ENCODE data around the gene GPANK1. TPM values are rescaled to one million over a fixed set of nuclear protein-coding genes. Genes with fewer than 3 reads are reported as not detected.

GPANK1 gene
- total and polyA plus RNA-seq, 2 donors (not counting 1 experiment from before 2014, with no cell fraction given) = 13.1 to 15.0 TPM

DNA sequence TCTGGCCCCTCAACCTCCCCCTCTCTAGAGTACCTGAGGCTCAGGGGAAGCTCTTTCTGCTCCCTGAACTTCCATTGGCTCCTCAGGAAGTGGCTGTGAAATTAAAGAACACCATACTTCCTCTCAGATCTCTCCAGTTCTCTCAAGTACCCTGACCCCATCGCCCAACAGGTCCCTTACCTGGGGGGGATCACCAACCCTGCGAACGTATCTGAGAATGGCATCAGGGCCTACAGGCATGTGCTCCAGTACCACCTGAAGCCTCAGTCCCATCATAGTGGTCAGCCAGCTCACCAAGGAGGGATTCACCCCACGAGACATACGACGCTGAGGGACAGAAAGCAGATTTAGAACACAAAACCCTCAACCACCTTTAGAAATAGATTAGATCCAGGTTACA, 24.2 kb downstream of the GPANK1 start:
- H4K20me1 ChIP-seq (ENCODE audit: control insufficient read depth, extremely low read depth, insufficient read depth, low read length) = no peaks in the 10 kb centered on the region

DNA sequence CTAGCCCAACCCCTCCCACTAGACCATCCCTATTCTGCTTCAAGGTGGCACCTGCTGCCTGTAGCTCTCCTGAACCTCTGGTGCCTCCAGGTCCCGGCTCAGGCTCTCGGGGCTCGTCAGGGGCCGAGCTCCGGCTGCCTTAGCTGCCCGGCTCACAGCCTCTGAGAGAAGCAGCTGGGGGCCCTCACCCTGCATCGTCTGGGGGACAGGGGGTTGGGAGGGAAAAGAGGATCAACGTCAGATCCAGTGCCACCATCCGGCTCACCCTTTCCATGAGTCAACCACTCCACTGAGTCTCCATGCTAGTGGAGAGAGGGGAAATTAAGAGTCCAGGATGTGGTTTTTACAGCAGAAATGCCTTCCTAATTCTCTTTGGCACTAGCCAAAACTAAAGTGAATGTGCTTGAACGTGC, 25.3 kb downstream of the GPANK1 start:
- Histone ChIP-seq H3K27ac (ENCODE audit: insufficient read depth, low read length) (peak overlapping the region; percentile 31), H3K4me1 (ENCODE audit: control insufficient read depth, extremely low read depth, insufficient read depth, low read length) (no peaks in the 10 kb centered on the region), H3K9me3 (ENCODE audit: control insufficient read depth, insufficient read depth, low read depth, low read length) (no peaks in the 10 kb centered on the region), H4K20me1 (ENCODE audit: control insufficient read depth, extremely low read depth, insufficient read depth, low read length) (no peaks in the 10 kb centered on the region), H3K4me2 (ENCODE audit: extremely low read depth, insufficient read depth, low read length) (no peak overlapping the region), H3K79me2 (ENCODE audit: control insufficient read depth, insufficient read depth, low read length) (no peaks in the 10 kb centered on the region), H3K27me3 (ENCODE audit: control insufficient read depth, insufficient read depth, low read length) (no peaks in the 10 kb centered on the region), H3K36me3 (ENCODE audit: control insufficient read depth, insufficient read depth, low read length) (peaks cover 46% of the 10 kb centered on the region), H3K4me3 (replicated peaks in 1 of 4; ENCODE audit: control extremely low read depth in 1 of 4, insufficient read depth in 1 of 4, low read depth in 3 of 4, low read length in 4 of 4) (no peak overlapping the region), H3K9ac (ENCODE audit: insufficient read depth, low read length) (no peak overlapping the region), H2AFZ (ENCODE audit: low read length) (no peak overlapping the region)
- DNase-seq (ENCODE audit: low read depth in 2 of 2) = peak in 1 of 2 donors; percentile 80
- TF ChIP-seq, protein P1, sequence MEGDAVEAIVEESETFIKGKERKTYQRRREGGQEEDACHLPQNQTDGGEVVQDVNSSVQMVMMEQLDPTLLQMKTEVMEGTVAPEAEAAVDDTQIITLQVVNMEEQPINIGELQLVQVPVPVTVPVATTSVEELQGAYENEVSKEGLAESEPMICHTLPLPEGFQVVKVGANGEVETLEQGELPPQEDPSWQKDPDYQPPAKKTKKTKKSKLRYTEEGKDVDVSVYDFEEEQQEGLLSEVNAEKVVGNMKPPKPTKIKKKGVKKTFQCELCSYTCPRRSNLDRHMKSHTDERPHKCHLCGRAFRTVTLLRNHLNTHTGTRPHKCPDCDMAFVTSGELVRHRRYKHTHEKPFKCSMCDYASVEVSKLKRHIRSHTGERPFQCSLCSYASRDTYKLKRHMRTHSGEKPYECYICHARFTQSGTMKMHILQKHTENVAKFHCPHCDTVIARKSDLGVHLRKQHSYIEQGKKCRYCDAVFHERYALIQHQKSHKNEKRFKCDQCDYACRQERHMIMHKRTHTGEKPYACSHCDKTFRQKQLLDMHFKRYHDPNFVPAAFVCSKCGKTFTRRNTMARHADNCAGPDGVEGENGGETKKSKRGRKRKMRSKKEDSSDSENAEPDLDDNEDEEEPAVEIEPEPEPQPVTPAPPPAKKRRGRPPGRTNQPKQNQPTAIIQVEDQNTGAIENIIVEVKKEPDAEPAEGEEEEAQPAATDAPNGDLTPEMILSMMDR (conservative IDR thresholded peaks at IDR 0.05 in 1 of 2, IDR thresholded peaks at IDR 0.05 in 1 of 2; ENCODE audit: low read depth in 1 of 2, low read length in 2 of 2) = no peak
- no peak for TF ChIP-seq EZH2 (IDR thresholded peaks at IDR 0.05; ENCODE audit: low read length, missing control alignments)

More for the DNA sequence above, 24.2 kb downstream of the GPANK1 start:
- no peaks in the 10 kb centered on the region for H3K4me1 ChIP-seq (ENCODE audit: control insufficient read depth, extremely low read depth, insufficient read depth, low read length)
- no peak for DNase-seq (ENCODE audit: low read depth in 2 of 2)
- no peak overlapping the region for H3K4me2 ChIP-seq (ENCODE audit: extremely low read depth, insufficient read depth, low read length)
- no peaks in the 10 kb centered on the region for H3K79me2 ChIP-seq (ENCODE audit: control insufficient read depth, insufficient read depth, low read length)
- H3K9me3 ChIP-seq (ENCODE audit: control insufficient read depth, insufficient read depth, low read depth, low read length) = no peaks in the 10 kb centered on the region
- no peaks in the 10 kb centered on the region for H3K27me3 ChIP-seq (ENCODE audit: control insufficient read depth, insufficient read depth, low read length)
- H3K4me3 ChIP-seq (replicated peaks in 1 of 4; ENCODE audit: control extremely low read depth in 1 of 4, insufficient read depth in 1 of 4, low read depth in 3 of 4, low read length in 4 of 4) = no peak overlapping the region
- peaks cover 39% of the 10 kb centered on the region for H3K36me3 ChIP-seq (ENCODE audit: control insufficient read depth, insufficient read depth, low read length)
- H3K9ac ChIP-seq (ENCODE audit: insufficient read depth, low read length) = no peak overlapping the region
- H3K27ac ChIP-seq (ENCODE audit: insufficient read depth, low read length) = no peak overlapping the region
- TF ChIP-seq, protein P1 (conservative IDR thresholded peaks at IDR 0.05 in 1 of 2, IDR thresholded peaks at IDR 0.05 in 1 of 2; ENCODE audit: low read depth in 1 of 2, low read length in 2 of 2) = no peak
- TF ChIP-seq EZH2 (IDR thresholded peaks at IDR 0.05; ENCODE audit: low read length, missing control alignments) = no peak
- no peak overlapping the region for H2AFZ ChIP-seq (ENCODE audit: low read length)

DNA sequence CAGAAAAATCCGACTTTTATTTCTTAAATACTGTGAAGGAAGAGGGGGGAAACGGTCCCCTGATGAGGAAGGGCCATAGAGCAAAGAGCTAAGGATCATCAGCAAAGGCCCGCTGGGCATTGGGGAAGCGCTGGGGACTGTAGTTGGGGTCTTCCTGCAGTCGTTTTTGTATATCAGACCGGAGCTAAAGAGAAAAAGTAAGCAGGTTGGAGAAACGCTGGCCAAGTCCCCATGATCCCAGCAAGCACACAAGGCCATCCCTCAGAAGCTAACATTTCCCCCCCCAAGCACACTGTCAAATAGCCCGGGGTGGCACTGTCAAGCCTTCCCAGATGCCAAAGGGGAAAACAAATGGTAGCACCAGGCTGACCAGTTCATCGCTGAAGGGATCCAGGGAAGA, 25.8 kb downstream of the GPANK1 start:
- no peaks in the 10 kb centered on the region for H3K27me3 ChIP-seq (ENCODE audit: control insufficient read depth, insufficient read depth, low read length)
- H3K79me2 ChIP-seq (ENCODE audit: control insufficient read depth, insufficient read depth, low read length) = no peaks in the 10 kb centered on the region
- H3K36me3 ChIP-seq (ENCODE audit: control insufficient read depth, insufficient read depth, low read length) = peaks cover 44% of the 10 kb centered on the region
- no peak overlapping the region for H3K4me2 ChIP-seq (ENCODE audit: extremely low read depth, insufficient read depth, low read length)
- H2AFZ ChIP-seq (ENCODE audit: low read length) = no peak overlapping the region
- TF ChIP-seq EZH2 (IDR thresholded peaks at IDR 0.05; ENCODE audit: low read length, missing control alignments) = no peak
- TF ChIP-seq, protein P1 (conservative IDR thresholded peaks at IDR 0.05 in 1 of 2, IDR thresholded peaks at IDR 0.05 in 1 of 2; ENCODE audit: low read depth in 1 of 2, low read length in 2 of 2) = no peak
- DNase-seq (ENCODE audit: low read depth in 2 of 2) = no peak
- no peaks in the 10 kb centered on the region for H3K4me1 ChIP-seq (ENCODE audit: control insufficient read depth, extremely low read depth, insufficient read depth, low read length)
- no peak overlapping the region for H3K9ac ChIP-seq (ENCODE audit: insufficient read depth, low read length)
- no peak overlapping the region for H3K4me3 ChIP-seq (replicated peaks in 1 of 4; ENCODE audit: control extremely low read depth in 1 of 4, insufficient read depth in 1 of 4, low read depth in 3 of 4, low read length in 4 of 4)
- no peaks in the 10 kb centered on the region for H4K20me1 ChIP-seq (ENCODE audit: control insufficient read depth, extremely low read depth, insufficient read depth, low read length)
- no peak overlapping the region for H3K27ac ChIP-seq (ENCODE audit: insufficient read depth, low read length)
- no peaks in the 10 kb centered on the region for H3K9me3 ChIP-seq (ENCODE audit: control insufficient read depth, insufficient read depth, low read depth, low read length)
